Stimulated activated naive CD4-positive, alpha-beta T cell treated with Interleukin-2 at 50 U/mL for 16 hours (primary cell): ENCODE measurements around the gene CASP3.
A peak's percentile ranks its signal among the peaks of the same experiment; 100 is the strongest.
"Not testable (repeated sequence)": the region's sequence is repeated elsewhere in the genome, so short reads cannot be mapped to it uniquely, and the experiment has no call there.

ENCODE experiments used
- DNase-seq: peaks from one replicate; lab custom pipeline; 2025; lab: John Stamatoyannopoulos, UW

Gene CASP3

DNA sequence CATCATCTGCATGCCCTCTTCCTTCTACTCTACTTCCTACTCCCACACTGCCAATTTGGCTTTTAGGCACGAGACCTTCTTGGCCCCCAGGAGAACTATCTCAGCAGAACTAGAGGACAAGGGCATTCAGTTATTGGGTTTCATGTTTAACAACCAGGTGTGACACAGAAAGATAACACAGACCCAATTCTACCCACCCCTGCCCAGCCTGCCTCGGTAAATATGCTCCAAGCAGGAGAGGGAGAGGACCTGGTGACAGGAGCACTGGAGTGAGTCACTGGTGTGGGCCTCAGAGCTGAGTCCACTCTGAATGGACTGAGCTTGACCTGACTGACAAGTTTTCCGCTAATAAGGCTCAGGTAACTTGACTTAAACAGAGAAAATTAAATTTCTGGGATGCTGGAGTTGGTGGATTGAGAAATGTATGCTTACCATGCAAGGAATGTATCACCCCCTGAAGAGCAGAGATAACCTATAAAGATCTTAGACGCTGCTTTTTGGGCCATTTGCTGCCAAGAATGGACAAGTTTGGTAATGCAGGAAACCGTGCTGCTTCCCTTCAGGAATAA lies 52.5 kb downstream of the CASP3 start:
- DNase-seq, result no peak

GRCh38 chr4:184596044-184596616 lies 53.1 kb downstream of the CASP3 start:
- no peak for DNase-seq

DNA sequence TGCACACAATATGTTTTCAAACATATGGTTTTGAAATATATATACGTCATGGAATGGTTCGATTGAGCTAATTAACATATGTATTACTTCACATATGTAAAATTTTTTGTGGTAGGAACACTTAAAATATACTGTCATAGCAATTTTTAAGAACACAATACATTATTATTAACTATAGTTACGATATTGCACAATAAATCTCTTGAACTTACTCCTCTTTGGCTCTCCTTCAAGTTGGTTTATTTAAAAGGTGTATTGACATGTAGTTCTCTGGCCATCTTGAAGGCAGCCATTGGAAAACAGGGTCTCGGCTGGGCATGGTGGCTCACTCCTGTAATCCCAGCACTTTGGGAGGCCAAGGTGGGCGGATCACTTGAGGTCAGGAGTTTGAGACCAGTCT lies 53.8 kb downstream of the CASP3 start:
- DNase-seq, result no peak

DNA sequence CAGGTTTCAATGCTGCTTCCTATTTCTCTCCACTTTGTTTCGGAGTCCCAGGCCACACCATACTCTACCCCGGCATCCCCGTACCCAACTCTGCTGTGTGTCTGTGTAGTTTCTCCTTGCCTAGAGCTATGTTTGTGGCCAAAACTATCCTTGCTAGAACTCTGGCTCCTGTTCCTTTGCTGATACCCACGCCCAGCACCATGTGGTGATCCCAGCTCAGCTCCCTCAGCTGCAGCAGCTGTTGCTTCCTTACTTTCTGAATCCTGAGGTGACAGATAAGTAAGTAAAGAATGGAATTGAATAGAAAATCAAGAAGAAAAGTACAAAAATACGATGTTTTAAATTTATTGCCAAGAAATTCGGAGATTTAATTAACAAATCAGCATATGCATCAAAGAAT lies 55.8 kb downstream of the CASP3 start:
- DNase-seq, result no peak

DNA sequence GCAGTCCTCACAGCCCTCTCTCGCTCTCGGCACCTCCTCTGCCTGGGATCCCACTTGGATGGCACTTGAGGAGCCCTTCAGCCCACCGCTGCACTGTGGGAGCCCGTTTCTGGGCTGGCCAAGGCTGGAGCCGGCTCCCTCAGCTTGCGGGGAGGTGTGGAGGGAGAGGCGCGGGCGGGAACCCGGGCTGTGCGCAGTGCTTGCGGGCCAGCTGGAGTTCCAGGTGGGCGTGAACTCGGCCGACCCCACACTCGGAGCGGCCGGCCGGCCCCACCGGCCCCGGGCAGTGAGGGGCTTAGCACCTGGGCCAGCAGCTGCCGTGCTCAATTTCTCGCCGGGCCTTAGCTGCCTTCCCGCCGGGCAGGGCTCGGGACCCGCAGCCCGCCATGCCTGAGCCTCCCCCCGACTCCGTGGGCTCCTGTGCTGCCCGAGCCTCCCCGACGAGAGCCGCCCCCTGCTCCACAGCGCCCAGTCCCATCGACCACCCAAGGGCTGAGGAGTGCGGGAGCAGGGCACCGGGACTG lies 57.4 kb downstream of the CASP3 start:
- not testable (repeated sequence) for DNase-seq

- DNase-seq, result no peak
These were observed 58.1 kb downstream of the CASP3 start for GRCh38 chr4:184591070-184591677.

- no peak for DNase-seq
These were observed 59.1 kb downstream of the CASP3 start for GRCh38 chr4:184590196-184590595.

DNA sequence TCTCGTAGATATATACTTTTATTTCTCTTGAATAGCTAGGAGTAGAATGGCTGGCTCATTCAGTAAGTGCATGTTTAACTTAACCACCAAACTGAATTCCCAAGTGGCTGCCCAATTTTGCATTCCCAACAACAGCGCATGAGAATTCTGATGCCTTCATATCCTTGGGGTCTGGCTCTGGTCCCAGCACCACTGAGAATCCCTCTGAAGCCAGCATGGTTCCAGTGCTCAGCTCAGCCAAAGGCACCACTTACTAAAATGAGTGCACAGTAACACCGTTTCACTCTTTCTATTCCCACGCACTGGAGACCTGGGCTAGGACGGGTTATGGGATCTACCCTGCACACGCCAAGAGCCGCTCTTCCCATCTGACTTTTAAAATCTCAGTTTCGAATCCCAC lies 60.4 kb downstream of the CASP3 start:
- DNase-seq, result no peak

DNA sequence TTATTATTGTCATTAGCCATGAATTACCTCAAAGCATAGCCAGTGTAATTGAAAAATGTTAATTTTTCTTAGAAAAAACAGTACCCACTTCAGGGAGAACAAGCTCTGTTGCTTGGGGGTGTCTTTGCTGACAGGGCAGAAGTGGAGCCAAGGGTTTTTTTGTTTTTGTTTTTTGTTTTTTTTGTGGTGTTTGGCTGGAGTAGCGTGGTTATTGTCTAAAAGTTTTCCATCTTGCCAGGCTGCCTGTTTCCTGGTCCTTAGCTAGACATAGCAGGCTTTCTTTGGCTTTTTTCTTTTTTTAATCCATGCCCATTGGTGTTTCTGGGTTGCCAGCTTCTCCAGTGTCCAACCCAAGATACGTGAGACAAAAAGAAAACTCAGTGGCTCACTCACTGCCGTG lies 61.5 kb downstream of the CASP3 start:
- DNase-seq, result no peak

GRCh38 chr4:184587221-184587620 lies 62.0 kb downstream of the CASP3 start:
- no peak for DNase-seq

DNA sequence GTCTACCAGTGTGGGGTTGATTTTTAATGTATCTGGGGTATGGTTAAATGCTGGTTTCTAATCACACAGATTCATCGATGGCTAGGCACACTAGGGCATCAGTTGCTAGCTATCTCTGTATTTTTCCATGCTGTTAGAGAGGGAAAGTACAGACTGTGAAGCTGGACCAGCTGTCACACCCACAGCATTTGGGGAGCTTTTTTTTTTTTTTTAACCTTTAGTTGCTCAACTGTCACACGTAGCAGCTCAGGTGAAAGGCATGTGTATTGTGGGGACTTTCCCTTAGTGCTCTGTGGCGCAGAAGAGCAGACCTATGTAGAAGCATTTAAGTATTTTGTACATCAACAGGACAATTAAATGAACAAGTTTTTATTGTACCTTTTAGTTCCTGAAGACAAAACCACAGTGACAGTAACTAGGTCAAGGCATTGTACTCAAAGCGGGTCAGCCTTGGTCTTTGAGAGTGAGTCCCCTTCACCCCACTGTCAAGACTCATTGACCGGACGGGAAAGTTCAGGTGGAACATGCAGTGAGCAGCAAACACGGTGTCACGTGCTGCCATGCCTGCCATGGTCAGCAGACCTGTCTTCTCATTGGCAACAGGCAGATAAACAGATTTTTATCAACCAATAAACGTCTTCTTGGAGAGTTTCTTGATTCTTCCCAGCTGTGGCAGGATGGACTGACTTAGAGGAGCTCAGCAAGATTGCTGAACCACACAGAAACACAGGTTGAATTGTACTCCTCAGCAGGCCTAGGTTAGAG lies 65.3 kb downstream of the CASP3 start:
- DNase-seq, result peak; percentile 14
